A673 (cell line): ENCODE results near the gene EPHA6. TPM values are rescaled to one million over a fixed set of nuclear protein-coding genes. Genes with fewer than 3 reads are reported as not detected.

ENCODE experiments used
- BruUV-seq: library from RNA; stranded (reverse); fragments of 400-500 nt; replicated peaks from 2 replicates; lab custom pipeline; 2021; lab: Mats Ljungman, UMichigan
- CTCF ChIA-PET: fragments of 300-600 bp; sonication (Branson Sonifier 250); formaldehyde crosslinking; loops from one replicate; lab custom pipeline; 2022; ENCODE audit warnings: antibody characterized with exemption; lab: Charles Lee
- POLR2A ChIA-PET: fragments of 300-600 bp; sonication (Branson Sonifier 250); formaldehyde crosslinking; loops from one replicate; lab custom pipeline; 2022; ENCODE audit warnings: antibody characterized with exemption; ENCODE audit not compliant: low non-redundant PET; lab: Charles Lee
- DNase-seq: peaks from one replicate; pipeline ENCODE4 v3.0.0-alpha.2; 2015; ENCODE audit warnings: low spot score
- H3K27ac ChIP-seq: fragments of 200-600 bp; sonication (generic); 2 replicates; pipeline ENCODE4 v1.5.1; 2016; ENCODE audit warnings: mixed run types, low read depth, mild to moderate bottlenecking, mixed read lengths, antibody characterized with exemption, low read length; ENCODE audit not compliant: poor library complexity, severe bottlenecking
- H3K27me3 ChIP-seq: fragments of 200-600 bp; sonication (generic); replicated peaks from 2 replicates; pipeline ENCODE4 v1.6.1; 2017; ENCODE audit warnings: mixed run types, low read depth, mild to moderate bottlenecking, mixed read lengths, antibody characterized with exemption, low read length; ENCODE audit not compliant: insufficient read depth, poor library complexity
- H3K36me3 ChIP-seq: fragments of 200-600 bp; sonication (generic); 2 replicates; pipeline ENCODE4 v1.6.1; 2016; ENCODE audit warnings: mixed run types, mild to moderate bottlenecking, mixed read lengths, antibody characterized with exemption, low read length; ENCODE audit not compliant: insufficient read depth, poor library complexity, severe bottlenecking
- H3K4me1 ChIP-seq: fragments of 200-600 bp; sonication (generic); 2 replicates; pipeline ENCODE4 v1.6.1; 2017; ENCODE audit warnings: mixed run types, mild to moderate bottlenecking, mixed read lengths, antibody characterized with exemption, low read length; ENCODE audit not compliant: insufficient read depth, poor library complexity, severe bottlenecking
- H3K4me3 ChIP-seq: fragments of 200-600 bp; sonication (generic); 2 replicates; pipeline ENCODE4 v1.5.1; 2016; ENCODE audit warnings: low read depth, mixed run types, mild to moderate bottlenecking, mixed read lengths, low read length; ENCODE audit not compliant: poor library complexity, severe bottlenecking
- H3K9me3 ChIP-seq: fragments of 200-600 bp; sonication (generic); 2 replicates; pipeline ENCODE4 v1.6.1; 2016; ENCODE audit warnings: mixed run types, low read depth, mild to moderate bottlenecking, mixed read lengths, antibody characterized with exemption, low read length; ENCODE audit not compliant: poor library complexity, severe bottlenecking
- CTCF ChIP-seq: fragments of 300-800, 200-600 bp; sonication (generic); conservative IDR thresholded peaks from 2 replicates; pipeline ENCODE4 v1.5.1; 2017; ENCODE audit warnings: low read depth, mild to moderate bottlenecking, antibody characterized with exemption, low read length, moderate library complexity, mixed read lengths
- EZH2 ChIP-seq: fragments of 200-600 bp; sonication (generic); IDR thresholded peaks from 2 replicates; pipeline ENCODE4 v1.6.1; 2017; ENCODE audit warnings: borderline replicate concordance, low read depth, mild to moderate bottlenecking, mixed read lengths, antibody characterized with exemption, low read length; ENCODE audit not compliant: poor library complexity, severe bottlenecking
- intact Hi-C: fragments of 100-400 bp; cut with micrococcal nuclease; formaldehyde crosslinking; loops from one replicate; pipeline ENCODE4 v1.10.0; 2022; ENCODE audit not compliant: unreplicated experiment
- total RNA-seq: library from RNA; stranded (reverse); gene quantifications from 2 replicates; pipeline ENCODE4 v1.2.3, GENCODE V29; 2021

The EPHA6 gene
- total RNA-seq, 1 experiment from 2014 or later, result not detected

- no peak for DNase-seq
- H3K27ac ChIP-seq, result no peak overlapping the region
- H3K9me3 ChIP-seq, result no peaks in the 10 kb centered on the region
- POLR2A ChIA-PET, result no interaction called here
- BruUV-seq, result no TSS peak
- intact Hi-C loops, result no loop called here
- H3K4me3 ChIP-seq, result no peak overlapping the region
- no peaks in the 10 kb centered on the region for H3K27me3 ChIP-seq
- no peaks in the 10 kb centered on the region for H3K36me3 ChIP-seq
- no peaks in the 10 kb centered on the region for H3K4me1 ChIP-seq
- TF ChIP-seq CTCF, result no peak
- TF ChIP-seq EZH2, result no peak
- CTCF ChIA-PET, result no interaction called here
Measured at GRCh38 chr3:97692831-97693230, 878.4 kb downstream of the EPHA6 start.

- peaks cover 3% of the 10 kb centered on the region for H3K27me3 ChIP-seq
- TF ChIP-seq EZH2 (no peak), CTCF (no peak)
- H3K9me3 ChIP-seq, result no peaks in the 10 kb centered on the region
- BruUV-seq, result no TSS peak
- intact Hi-C loops, result no loop called here
- H3K36me3 ChIP-seq, result no peaks in the 10 kb centered on the region
- no peak overlapping the region for H3K4me3 ChIP-seq
- ChIA-PET POLR2A (no interaction called here), CTCF (no interaction called here)
- H3K4me1 ChIP-seq, result no peaks in the 10 kb centered on the region
- H3K27ac ChIP-seq, result no peak overlapping the region
- DNase-seq, result no peak
Measured at GRCh38 chr3:97694876-97695275, 880.5 kb downstream of the EPHA6 start.

GRCh38 chr3:97698691-97699090 is 884.3 kb downstream of the EPHA6 start:
- intact Hi-C loops, result no loop called here
- Histone ChIP-seq H3K4me3 (no peak overlapping the region), H3K27ac (no peak overlapping the region), H3K36me3 (no peaks in the 10 kb centered on the region), H3K27me3 (peaks cover 3% of the 10 kb centered on the region), H3K9me3 (no peaks in the 10 kb centered on the region), H3K4me1 (no peaks in the 10 kb centered on the region)
- ChIA-PET POLR2A (no interaction called here), CTCF (no interaction called here)
- no peak for TF ChIP-seq CTCF
- TF ChIP-seq EZH2, result no peak
- BruUV-seq, result no TSS peak
- DNase-seq, result no peak
